Upper lobe of left lung (tissue), 6 donors: ENCODE data around the gene SLC9A4. TPM values are rescaled to one million over a fixed set of nuclear protein-coding genes. Genes with fewer than 3 reads are reported as not detected.

ENCODE experiments used
- ATAC-seq, 2 donors: fragments of 200-7000 bp; cut with Tn5 transposase; one replicate each; pipeline ENCODE4 v1.9.1; 2022; ENCODE audit warnings: mild to moderate bottlenecking in 2 of 2, moderate library complexity in 2 of 2; ENCODE audit not compliant: low FRiP score in 2 of 2
- DNase-seq, 2 donors: peaks; one replicate each; pipeline ENCODE4 v3.0.0-alpha.2; 2019 to 2020
- H3K27ac ChIP-seq, 4 donors: fragments of 200-600 bp; sonication (generic); one replicate each; pipeline ENCODE4 v1.5.1; 2016 to 2019
- H3K27me3 ChIP-seq, 4 donors: fragments of 200-600 bp; sonication (generic); one replicate each; pipeline ENCODE4 v1.5.1; 2017 to 2019
- H3K36me3 ChIP-seq, 4 donors: fragments of 200-600 bp; sonication (generic); one replicate each; pipeline ENCODE4 v1.5.1; 2016 to 2019
- H3K4me1 ChIP-seq, 4 donors: fragments of 200-600 bp; sonication (generic); one replicate each; pipeline ENCODE4 v1.5.1; 2018 to 2019
- H3K4me3 ChIP-seq, 4 donors: fragments of 200-600 bp; sonication (generic); one replicate each; pipeline ENCODE4 v1.5.1; 2017 to 2019; ENCODE audit warnings: mild to moderate bottlenecking in 2 of 4, moderate library complexity in 1 of 4
- H3K9me3 ChIP-seq, 4 donors: fragments of 200-600 bp; sonication (generic); one replicate each; pipeline ENCODE4 v1.5.1; 2018 to 2019
- EP300 ChIP-seq, 4 donors: sonication (generic); formaldehyde crosslinking; IDR thresholded peaks; one replicate each; pipeline ENCODE4 v1.5.1; 2017; ENCODE audit warnings: antibody characterized with exemption in 4 of 4, control low read depth in 2 of 4
- POLR2A ChIP-seq, 4 donors: fragments of 450-650 bp; IDR thresholded peaks; one replicate each; pipeline ENCODE4 v1.5.1; 2016 to 2017; ENCODE audit warnings: antibody characterized with exemption in 4 of 4, mild to moderate bottlenecking in 2 of 4
- POLR2AphosphoS5 ChIP-seq, 2 donors: sonication (generic); formaldehyde crosslinking; IDR thresholded peaks; one replicate each; pipeline ENCODE4 v1.5.1; 2017; ENCODE audit warnings: antibody characterized with exemption in 2 of 2
- WGBS, 2 donors: methylation state at CpG; one replicate each; pipeline ENCODE4 v1.1.5; 2017 to 2018; 5-methylcytosine and 5-hydroxymethylcytosine counted together
- total RNA-seq, 6 donors: library from RNA; depleted of rRNA in 4 of 6; stranded (reverse); fragments of >200 nt in 4 of 6; gene quantifications; one replicate each; pipeline versions ENCODE4 v1.1.0 to v1.2.1, GENCODE V29; 2016 to 2021
- TF ChIP-seq, protein P1 (sequence below), 6 experiments: fragments of 450-650 bp in 4 of 6; fragments of 200-600 bp in 2 of 6; sonication (generic) in 2 of 6; IDR thresholded peaks; one replicate each; pipeline ENCODE4 v1.5.1; 2016 to 2019; ENCODE audit warnings: antibody characterized with exemption in 6 of 6
- donor health status: DM: no; HTN: no; CAD: no; lungs with moderate emphysema.
- donor health status: DM: no; HTN: yes; CAD: no; lungs with severe emphysema.

Gene SLC9A4
- total RNA-seq, 6 donors from 2014 or later, result not detected

GRCh38 chr2:102446936-102447335, 26.1 kb upstream of the SLC9A4 start:
- no peaks in the 10 kb centered on the region for H3K27me3 ChIP-seq
- no peaks in the 10 kb centered on the region for H3K9me3 ChIP-seq
- no peak overlapping the region for H3K27ac ChIP-seq
- no peak overlapping the region for H3K4me3 ChIP-seq
- DNase-seq (peak in 1 of 2 donors; percentile 62), ATAC-seq (peak in 1 of 2 donors; percentile 16)
- H3K36me3 ChIP-seq, result peaks cover 0 to 11% (median 0%) of the 10 kb centered on the region in 4 donors
- H3K4me1 ChIP-seq, result peaks cover 0 to 10% (median 7%) of the 10 kb centered on the region in 4 donors
- 90 to 95% methylated on average over 3 to 9 of the region's 9 CpGs for WGBS, 2 donors
- TF ChIP-seq POLR2A (IDR thresholded peaks at IDR 0.05) (no peak), EP300 (IDR thresholded peaks at IDR 0.05) (no peak), POLR2AphosphoS5 (IDR thresholded peaks at IDR 0.05) (no peak)
- TF ChIP-seq, protein P1, sequence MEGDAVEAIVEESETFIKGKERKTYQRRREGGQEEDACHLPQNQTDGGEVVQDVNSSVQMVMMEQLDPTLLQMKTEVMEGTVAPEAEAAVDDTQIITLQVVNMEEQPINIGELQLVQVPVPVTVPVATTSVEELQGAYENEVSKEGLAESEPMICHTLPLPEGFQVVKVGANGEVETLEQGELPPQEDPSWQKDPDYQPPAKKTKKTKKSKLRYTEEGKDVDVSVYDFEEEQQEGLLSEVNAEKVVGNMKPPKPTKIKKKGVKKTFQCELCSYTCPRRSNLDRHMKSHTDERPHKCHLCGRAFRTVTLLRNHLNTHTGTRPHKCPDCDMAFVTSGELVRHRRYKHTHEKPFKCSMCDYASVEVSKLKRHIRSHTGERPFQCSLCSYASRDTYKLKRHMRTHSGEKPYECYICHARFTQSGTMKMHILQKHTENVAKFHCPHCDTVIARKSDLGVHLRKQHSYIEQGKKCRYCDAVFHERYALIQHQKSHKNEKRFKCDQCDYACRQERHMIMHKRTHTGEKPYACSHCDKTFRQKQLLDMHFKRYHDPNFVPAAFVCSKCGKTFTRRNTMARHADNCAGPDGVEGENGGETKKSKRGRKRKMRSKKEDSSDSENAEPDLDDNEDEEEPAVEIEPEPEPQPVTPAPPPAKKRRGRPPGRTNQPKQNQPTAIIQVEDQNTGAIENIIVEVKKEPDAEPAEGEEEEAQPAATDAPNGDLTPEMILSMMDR (IDR thresholded peaks at IDR 0.05), result no peak

- no peak for DNase-seq
- Histone ChIP-seq H3K4me1 (no peaks in the 10 kb centered on the region), H3K9me3 (no peaks in the 10 kb centered on the region), H3K4me3 (no peak overlapping the region), H3K36me3 (peaks cover 0 to 11% (median 0%) of the 10 kb centered on the region in 4 donors), H3K27me3 (no peaks in the 10 kb centered on the region), H3K27ac (no peak overlapping the region)
- 0 to 7% methylated on average over 1 of the region's 1 CpG for WGBS, 2 donors
- peak in 1 of 2 donors; percentile 56 for ATAC-seq
- TF ChIP-seq EP300 (IDR thresholded peaks at IDR 0.05) (no peak), POLR2A (IDR thresholded peaks at IDR 0.05) (no peak), POLR2AphosphoS5 (IDR thresholded peaks at IDR 0.05) (no peak)
- TF ChIP-seq, protein P1 (IDR thresholded peaks at IDR 0.05), result peak; percentile 35 to 64 (median 54)
These were observed 23.6 kb upstream of the SLC9A4 start for GRCh38 chr2:102449370-102449974.

GRCh38 chr2:102451968-102452367, 21.1 kb upstream of the SLC9A4 start:
- DNase-seq (no peak), ATAC-seq (no peak)
- Histone ChIP-seq H3K27ac (no peak overlapping the region), H3K4me3 (no peak overlapping the region), H3K4me1 (no peaks in the 10 kb centered on the region), H3K36me3 (peaks cover 0 to 11% (median 0%) of the 10 kb centered on the region in 4 donors), H3K27me3 (no peaks in the 10 kb centered on the region), H3K9me3 (peaks cover 0 to 4% (median 0%) of the 10 kb centered on the region in 4 donors)
- WGBS, 2 donors, result 82 to 83% methylated on average over 2 of the region's 2 CpGs
- no peak for TF ChIP-seq POLR2AphosphoS5 (IDR thresholded peaks at IDR 0.05)
- no peak for TF ChIP-seq EP300 (IDR thresholded peaks at IDR 0.05)
- TF ChIP-seq, protein P1 (IDR thresholded peaks at IDR 0.05), result no peak
- no peak for TF ChIP-seq POLR2A (IDR thresholded peaks at IDR 0.05)

DNA sequence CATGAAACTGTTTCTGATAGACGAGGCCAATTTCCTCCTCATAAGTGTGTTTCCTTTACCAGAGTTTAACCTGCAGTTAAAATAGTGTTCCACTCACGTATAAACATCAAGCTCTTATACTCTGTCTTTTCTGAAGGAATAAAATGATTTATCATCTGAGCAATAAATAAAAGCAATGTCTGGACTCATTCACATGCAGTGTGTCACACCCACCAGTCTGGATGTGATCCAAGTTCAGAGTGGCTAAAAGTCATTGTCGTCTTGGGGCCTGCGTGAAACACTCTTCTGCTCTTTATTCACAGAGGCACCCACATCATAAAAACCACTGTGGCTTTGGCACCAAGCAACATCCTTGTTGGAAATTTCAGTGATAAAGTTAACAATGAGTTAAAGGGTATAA, 19.5 kb upstream of the SLC9A4 start:
- no peak for DNase-seq
- TF ChIP-seq, protein P1 (IDR thresholded peaks at IDR 0.05), result no peak
- TF ChIP-seq POLR2AphosphoS5 (IDR thresholded peaks at IDR 0.05), result no peak
- no peak for TF ChIP-seq EP300 (IDR thresholded peaks at IDR 0.05)
- TF ChIP-seq POLR2A (IDR thresholded peaks at IDR 0.05), result no peak
- 42 to 50% methylated on average over 4 of the region's 4 CpGs for WGBS, 2 donors
- no peaks in the 10 kb centered on the region for H3K27me3 ChIP-seq
- no peak overlapping the region for H3K4me3 ChIP-seq
- no peak for ATAC-seq
- no peaks in the 10 kb centered on the region for H3K4me1 ChIP-seq
- no peak overlapping the region for H3K27ac ChIP-seq
- peaks cover 0 to 4% (median 0%) of the 10 kb centered on the region in 4 donors for H3K9me3 ChIP-seq
- peaks cover 0 to 11% (median 0%) of the 10 kb centered on the region in 4 donors for H3K36me3 ChIP-seq
